Large intestine (tissue), 3 donors: ENCODE data around the gene VSTM4. TPM values are rescaled to one million over a fixed set of nuclear protein-coding genes. Genes with fewer than 3 reads are reported as not detected.
A peak's percentile ranks its signal among the peaks of the same experiment; 100 is the strongest.

Source experiments
- DNase-seq, 2 donors: peaks; one replicate each; pipeline versions ENCODE4 v3.0.0 to v3.0.0-alpha.2; 2013
- H3K27ac ChIP-seq: one replicate; pipeline ENCODE4 v1.5.1; 2013; ENCODE audit warnings: low read length
- H3K27me3 ChIP-seq: 2 replicates; pipeline ENCODE4 v1.6.1; 2013; ENCODE audit warnings: low read length; ENCODE audit not compliant: control insufficient read depth, insufficient read depth
- H3K36me3 ChIP-seq: 2 replicates; pipeline ENCODE4 v1.6.1; 2013; ENCODE audit warnings: low read length; ENCODE audit not compliant: control insufficient read depth, insufficient read depth
- H3K4me1 ChIP-seq: one replicate; pipeline ENCODE4 v1.6.1; 2013; ENCODE audit warnings: low read length; ENCODE audit not compliant: control insufficient read depth, insufficient read depth
- H3K4me3 ChIP-seq: one replicate; pipeline ENCODE4 v1.5.1; 2013; ENCODE audit warnings: low read length
- H3K9me3 ChIP-seq: one replicate; pipeline ENCODE4 v1.6.1; 2013; ENCODE audit warnings: mild to moderate bottlenecking, low read depth, low read length, moderate library complexity; ENCODE audit not compliant: control insufficient read depth
- WGBS: methylation state at CpG from one replicate; pipeline ENCODE4 v1.1.5; 2013; ENCODE audit warnings: low lambda C conversion rate; ENCODE audit not compliant: insufficient coverage; 5-methylcytosine and 5-hydroxymethylcytosine counted together
- polyA plus RNA-seq: library from polyadenylated mRNA; unstranded; fragments of 120-200 nt; gene quantifications from one replicate; pipeline ENCODE4 v1.2.1, GENCODE V29; 2013

Gene VSTM4
- polyA plus RNA-seq, 1 donor: 10.2 TPM

DNA sequence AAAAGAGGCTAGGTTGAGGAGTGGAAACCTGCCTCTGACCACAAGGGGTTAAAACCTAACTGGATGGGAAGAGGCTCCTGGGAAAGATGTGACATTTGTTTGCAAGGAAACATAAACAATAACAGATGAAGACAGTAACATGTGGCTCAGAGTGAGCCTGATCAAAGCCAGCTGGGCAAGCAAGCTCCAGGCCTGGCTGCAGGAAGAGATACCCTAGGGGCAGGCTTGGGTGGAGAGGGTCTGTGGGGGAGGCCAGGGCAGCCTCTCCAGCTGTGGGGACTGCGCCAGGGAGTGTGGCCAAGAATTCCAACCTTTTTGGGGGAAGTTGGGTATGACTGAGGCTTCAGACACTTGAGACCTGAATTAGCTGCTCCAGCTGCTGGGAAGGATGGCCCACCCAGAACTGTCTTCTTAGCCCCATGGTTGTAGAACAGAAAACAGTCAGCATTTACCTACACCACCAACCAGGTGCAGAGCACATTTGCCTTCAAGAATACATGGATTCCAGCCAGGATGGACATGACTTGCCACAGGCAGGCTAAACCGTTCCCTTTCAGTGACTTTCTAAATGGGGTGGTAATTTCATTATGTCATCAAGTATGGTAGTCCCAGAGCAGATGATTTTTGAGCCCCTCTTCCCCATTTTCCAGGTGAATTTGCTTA lies 28.9 kb upstream of the VSTM4 start:
- peaks cover 5% of the 10 kb centered on the region for H3K27me3 ChIP-seq
- no peak overlapping the region for H3K4me3 ChIP-seq
- H3K36me3 ChIP-seq: no peaks in the 10 kb centered on the region
- no peaks in the 10 kb centered on the region for H3K4me1 ChIP-seq
- no peak overlapping the region for H3K27ac ChIP-seq
- no peak for DNase-seq
- no CpG with 5 or more reads among the region's 2 CpGs for WGBS
- H3K9me3 ChIP-seq: no peaks in the 10 kb centered on the region

DNA sequence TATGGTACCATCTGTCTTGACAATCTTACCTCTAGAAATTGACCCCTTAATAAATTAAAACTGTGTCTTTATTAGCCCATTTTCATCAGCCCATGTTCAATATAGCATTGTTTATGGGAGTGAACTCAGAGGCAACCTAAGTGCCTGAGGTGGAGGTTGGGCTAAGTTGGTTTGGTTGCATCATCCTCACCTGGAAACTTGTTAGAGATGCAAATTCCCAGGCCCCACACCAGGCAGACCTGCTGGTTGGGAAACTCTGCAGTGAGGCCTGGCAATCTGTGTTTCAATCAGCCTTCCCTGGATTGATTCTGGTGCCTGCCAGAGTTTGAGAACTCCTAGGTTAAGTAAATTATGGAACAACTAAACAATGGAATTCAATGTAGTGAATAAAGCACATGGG lies 27.9 kb upstream of the VSTM4 start:
- H3K36me3 ChIP-seq: no peaks in the 10 kb centered on the region
- no peak for DNase-seq
- no peaks in the 10 kb centered on the region for H3K9me3 ChIP-seq
- no peak overlapping the region for H3K4me3 ChIP-seq
- H3K27ac ChIP-seq: no peak overlapping the region
- H3K4me1 ChIP-seq: no peaks in the 10 kb centered on the region
- H3K27me3 ChIP-seq: peaks cover 5% of the 10 kb centered on the region

DNA sequence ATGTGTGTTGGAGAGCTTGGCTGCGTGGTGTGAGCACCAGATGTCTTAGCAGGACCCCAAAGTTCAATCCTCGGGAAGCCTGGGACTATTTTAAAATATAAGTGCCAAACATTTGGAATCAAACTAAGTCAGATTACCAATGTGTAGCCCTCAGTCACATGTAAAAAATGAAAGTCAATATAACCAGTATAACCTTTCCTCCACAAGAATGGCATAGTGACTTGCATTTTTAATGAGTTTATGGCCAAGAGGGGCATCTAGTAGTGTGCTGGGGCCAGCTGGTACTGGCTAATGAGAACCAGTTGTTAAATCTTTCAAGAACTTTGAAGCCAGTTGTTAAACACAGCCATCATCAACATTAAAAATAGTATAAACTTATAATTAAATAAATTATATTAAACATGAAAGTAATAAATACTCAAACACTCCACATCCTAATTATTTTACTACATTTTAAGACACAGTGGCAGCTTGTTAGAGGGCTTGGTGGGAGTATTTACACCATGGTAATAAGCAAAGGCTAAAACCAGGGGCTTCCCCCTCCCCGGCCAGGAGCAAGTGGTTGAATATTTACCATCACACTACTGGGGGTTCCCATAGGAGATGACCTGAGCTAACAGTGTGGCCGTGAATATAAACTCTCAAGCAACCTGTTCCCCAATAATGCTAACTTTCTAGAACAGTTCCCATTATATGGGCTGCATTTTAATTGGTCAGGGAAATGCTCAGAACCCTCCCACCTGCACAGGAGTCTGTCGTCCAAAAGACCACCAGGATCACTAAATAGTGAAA lies 26.4 kb upstream of the VSTM4 start:
- Histone ChIP-seq H3K27ac (no peak overlapping the region), H3K4me3 (no peak overlapping the region), H3K27me3 (peaks cover 5% of the 10 kb centered on the region), H3K4me1 (no peaks in the 10 kb centered on the region), H3K36me3 (no peaks in the 10 kb centered on the region), H3K9me3 (no peaks in the 10 kb centered on the region)
- WGBS: no CpG with 5 or more reads among the region's 5 CpGs
- DNase-seq: no peak

DNA sequence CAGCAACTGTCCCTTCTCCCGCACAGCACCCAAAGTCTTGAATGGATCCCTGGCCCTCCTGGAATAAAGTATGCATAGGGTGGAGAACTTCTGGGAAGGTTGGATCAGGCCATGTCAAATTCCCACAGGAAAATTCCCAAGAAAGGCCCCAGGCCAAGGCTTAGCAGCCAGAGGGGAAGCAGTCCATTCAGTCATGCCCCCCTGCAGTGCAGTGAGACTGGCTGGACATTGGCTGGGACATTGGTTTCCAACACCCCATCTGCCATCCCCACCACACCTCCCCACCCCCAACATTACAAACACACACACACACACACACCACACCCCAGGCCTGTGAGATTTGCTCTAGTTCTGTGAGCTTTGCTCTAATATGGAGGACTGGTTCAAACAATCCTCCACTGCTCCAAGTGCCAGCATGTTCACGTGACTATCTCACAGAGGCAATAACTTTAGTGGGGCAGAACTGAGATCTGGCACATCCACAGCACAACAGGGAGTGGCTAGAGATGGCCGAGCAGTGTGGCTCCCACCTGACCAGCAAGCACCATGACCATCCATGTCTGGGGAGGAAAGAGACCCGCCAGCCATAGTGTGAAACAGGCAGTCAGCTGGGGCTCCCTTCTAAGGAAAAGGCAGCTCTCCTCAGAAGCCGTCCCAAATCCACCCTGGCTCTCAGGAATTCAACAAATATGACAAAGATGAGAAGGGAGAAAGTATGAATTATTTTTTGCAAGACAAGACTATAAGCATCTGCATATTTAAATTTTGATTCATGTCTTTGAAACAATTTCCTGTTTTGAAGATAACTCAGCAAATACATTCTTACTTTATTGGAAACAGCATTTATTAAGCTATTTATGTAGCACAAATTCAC lies 25.2 kb upstream of the VSTM4 start:
- Histone ChIP-seq H3K27ac (no peak overlapping the region), H3K4me3 (no peak overlapping the region), H3K9me3 (no peaks in the 10 kb centered on the region), H3K36me3 (no peaks in the 10 kb centered on the region), H3K4me1 (no peaks in the 10 kb centered on the region), H3K27me3 (peaks cover 5% of the 10 kb centered on the region)
- DNase-seq: no peak
- no CpG with 5 or more reads among the region's 5 CpGs for WGBS

DNA sequence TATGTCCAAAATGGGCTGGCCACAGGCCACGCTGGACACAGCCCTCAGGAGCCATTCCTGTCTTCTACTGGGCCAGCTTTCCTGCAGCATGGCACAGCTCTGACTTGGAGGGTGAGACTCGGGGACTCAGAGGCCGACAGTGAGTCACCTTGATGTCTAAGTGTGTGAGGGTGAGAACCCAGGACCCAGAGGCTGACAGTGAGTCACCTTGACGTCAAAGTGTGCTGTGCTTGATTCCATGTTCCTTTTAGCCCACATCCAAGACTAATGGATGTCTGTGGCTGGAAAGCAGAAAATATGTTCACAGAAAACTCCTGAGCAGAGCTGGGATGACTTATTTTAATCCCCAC lies 24.5 kb upstream of the VSTM4 start:
- Histone ChIP-seq H3K4me3 (no peak overlapping the region), H3K9me3 (no peaks in the 10 kb centered on the region), H3K4me1 (no peaks in the 10 kb centered on the region), H3K27me3 (peaks cover 5% of the 10 kb centered on the region), H3K27ac (no peak overlapping the region), H3K36me3 (no peaks in the 10 kb centered on the region)
- DNase-seq: no peak
- WGBS: no CpG with 5 or more reads among the region's 4 CpGs

DNA sequence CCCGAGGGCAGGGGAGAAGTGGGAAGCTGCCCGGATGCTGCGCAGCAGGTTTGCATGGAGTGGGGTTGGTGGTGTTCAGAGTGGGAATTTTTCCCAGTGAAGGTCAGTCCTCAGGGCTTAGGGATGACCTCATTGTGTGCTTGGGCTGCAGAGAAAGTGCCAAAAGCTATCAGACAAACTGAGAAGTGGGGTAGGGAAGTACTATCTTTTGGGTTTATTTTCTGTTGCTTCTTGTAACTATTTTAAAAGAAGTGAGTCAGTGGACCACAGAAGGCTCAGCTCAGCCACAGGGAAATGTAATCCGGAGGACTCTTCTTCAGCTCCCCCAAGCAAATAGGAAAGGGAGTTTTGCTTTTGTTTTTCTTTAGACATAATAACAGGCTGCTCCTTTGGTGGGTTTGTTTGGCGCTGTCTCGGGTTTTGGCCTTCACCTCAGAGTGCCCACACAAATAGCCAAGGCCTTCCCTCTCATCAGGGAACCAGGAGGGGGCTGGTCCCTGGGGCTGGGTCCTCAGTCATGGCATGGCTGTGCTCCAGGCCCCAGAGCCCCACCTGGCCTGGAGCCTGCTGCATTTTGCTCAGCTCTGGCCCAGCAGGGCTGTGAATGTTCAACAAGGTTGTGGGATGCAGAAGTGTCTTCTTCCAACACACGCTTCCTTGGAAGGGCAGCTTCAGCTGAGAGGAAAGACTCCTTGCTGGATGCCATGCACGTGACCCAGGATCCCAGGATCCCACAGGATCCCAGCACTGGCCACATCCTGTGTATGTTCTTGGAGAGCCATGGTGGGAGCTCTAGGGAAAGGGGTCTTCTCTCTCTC lies 23.9 kb upstream of the VSTM4 start:
- no CpG with 5 or more reads among the region's 8 CpGs for WGBS
- DNase-seq: no peak

DNA sequence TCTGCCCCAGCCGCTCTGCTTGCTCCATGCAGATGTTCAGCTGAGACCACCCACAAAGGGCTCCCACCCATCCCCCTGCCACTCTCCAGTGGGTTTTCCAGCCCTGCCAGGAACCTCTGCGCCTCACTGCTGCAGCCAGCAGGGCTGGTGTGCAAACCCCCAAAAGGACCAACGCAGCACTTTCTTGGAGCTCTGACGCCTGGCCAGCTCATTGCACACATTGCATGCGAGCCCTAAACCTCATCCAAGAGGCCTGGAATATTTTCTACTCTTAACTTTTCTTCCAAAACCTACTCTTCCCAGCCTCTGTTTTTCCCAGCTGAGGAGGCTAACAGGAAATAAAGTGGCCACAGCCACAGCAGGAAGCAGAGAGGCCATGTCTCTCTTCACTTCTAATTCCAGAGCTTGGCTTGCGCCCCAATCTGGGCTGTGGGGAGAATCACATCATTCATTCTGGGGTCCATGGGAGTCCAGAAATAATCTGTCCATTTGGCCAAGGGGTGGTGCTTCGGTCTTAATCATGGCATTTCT lies 23.1 kb upstream of the VSTM4 start:
- DNase-seq: no peak
- Histone ChIP-seq H3K27me3 (peaks cover 7% of the 10 kb centered on the region), H3K4me1 (no peaks in the 10 kb centered on the region), H3K36me3 (no peaks in the 10 kb centered on the region), H3K4me3 (no peak overlapping the region), H3K9me3 (no peaks in the 10 kb centered on the region), H3K27ac (no peak overlapping the region)
- no CpG with 5 or more reads among the region's 7 CpGs for WGBS

More for the DNA sequence above, 23.9 kb upstream of the VSTM4 start:
- Histone ChIP-seq H3K9me3 (no peaks in the 10 kb centered on the region), H3K36me3 (no peaks in the 10 kb centered on the region), H3K27me3 (peaks cover 5% of the 10 kb centered on the region), H3K4me3 (no peak overlapping the region), H3K27ac (no peak overlapping the region), H3K4me1 (no peaks in the 10 kb centered on the region)

DNA sequence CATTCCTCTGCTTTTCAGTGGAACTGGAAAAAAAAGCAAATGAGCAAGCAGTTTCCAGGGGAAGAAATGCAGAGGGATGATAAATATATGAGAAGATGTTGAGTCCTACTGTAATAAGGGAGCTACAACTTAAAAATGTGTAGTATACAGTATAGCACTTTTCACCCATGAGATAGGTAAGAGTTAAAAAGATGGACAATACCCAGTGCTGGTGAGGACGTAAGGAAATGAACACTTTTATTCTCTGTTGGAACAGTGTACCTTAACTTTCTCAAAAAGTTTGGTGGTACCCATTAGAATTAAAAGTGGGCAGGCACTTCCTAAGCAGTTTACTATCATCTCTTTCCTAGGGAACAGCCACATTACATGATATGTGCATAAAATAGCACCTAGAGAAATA lies 21.2 kb upstream of the VSTM4 start:
- no peak overlapping the region for H3K27ac ChIP-seq
- no CpG with 5 or more reads among the region's 1 CpG for WGBS
- no peak for DNase-seq

DNA sequence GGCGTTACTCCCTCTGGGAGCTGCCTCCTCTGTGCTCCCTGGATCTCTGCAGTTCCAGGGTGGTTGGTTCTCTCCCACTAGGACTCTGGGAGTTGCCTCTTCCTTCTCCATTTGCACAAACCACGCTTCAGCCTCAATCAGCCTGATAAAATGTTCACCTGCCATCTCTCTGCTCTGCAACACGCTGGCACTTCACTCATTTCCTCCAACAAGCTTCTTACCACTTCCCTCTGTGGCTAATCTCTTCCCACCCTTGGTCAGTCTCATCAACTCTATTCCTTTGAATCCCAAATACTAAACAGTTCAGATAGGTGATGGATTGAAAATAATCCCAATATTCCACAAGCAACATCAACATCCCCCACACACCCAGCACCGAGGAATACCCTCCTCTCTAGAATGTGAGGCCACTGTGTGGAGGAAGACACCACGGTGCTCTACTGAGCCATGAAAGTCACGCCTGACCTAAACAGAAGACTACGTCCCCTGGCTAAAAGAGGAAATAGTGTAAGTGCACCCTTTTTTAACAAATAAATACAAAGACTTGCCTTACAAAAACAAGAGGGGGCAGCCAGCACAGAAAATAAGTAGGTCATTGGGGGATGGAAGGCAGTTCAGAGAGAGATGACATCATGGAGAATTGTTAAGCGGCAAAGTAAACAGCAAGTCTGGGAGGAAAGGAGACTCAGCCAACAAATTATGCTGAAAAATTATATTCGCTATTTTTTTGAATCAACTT lies 20.4 kb upstream of the VSTM4 start:
- no peaks in the 10 kb centered on the region for H3K4me1 ChIP-seq
- H3K4me3 ChIP-seq: no peak overlapping the region
- peaks cover 2% of the 10 kb centered on the region for H3K27me3 ChIP-seq
- no peak overlapping the region for H3K27ac ChIP-seq
- DNase-seq: peak; percentile 34 to 41
- 67% methylated on average over 1 of the region's 9 CpGs for WGBS
- H3K36me3 ChIP-seq: no peaks in the 10 kb centered on the region
- H3K9me3 ChIP-seq: no peaks in the 10 kb centered on the region

More for the DNA sequence above, 21.2 kb upstream of the VSTM4 start:
- Histone ChIP-seq H3K27me3 (peaks cover 6% of the 10 kb centered on the region), H3K9me3 (no peaks in the 10 kb centered on the region), H3K4me3 (no peak overlapping the region), H3K4me1 (no peaks in the 10 kb centered on the region), H3K36me3 (no peaks in the 10 kb centered on the region)
